Measurements from ENCODE around the gene CEP76.

DNA sequence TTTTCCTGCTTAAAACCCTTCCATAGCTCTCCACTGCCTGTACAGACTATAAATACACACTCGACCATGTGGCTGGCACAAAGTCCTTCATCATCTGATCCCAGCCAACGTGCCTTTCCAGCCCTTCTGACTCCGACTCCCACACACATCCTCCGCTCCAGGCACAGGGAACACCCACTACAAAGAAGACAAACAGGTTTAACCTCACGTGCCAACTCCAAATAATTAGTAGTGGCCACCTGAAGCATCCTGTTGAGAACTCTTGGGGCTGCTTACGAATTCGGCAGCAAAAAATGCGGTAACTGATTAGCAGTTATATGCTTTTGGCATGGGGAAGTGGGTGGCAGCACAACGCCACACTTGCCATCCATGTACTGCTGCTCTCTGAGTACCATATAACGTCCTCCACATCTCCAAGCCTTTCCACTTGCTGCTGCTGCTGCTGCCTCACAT is 56.7 kb downstream of the CEP76 start:
- TF ChIP-seq CTCF (conservative IDR thresholded peaks at IDR 0.05; ENCODE audit: low read depth, low read length) (no peak), EZH2 (IDR thresholded peaks at IDR 0.05; ENCODE audit: borderline replicate concordance, low read depth, low read length, poor library complexity, severe bottlenecking) (no peak)
